Testis (tissue), 3 donors: ENCODE results near the gene NCK2. TPM values are rescaled to one million over a fixed set of nuclear protein-coding genes. Genes with fewer than 3 reads are reported as not detected.

Experiments
- DNase-seq: peaks from one replicate; pipeline ENCODE4 v3.0.0-alpha.2; 2019
- H3K27ac ChIP-seq, 2 donors: fragments of 200-600 bp; sonication (generic); one replicate each; pipeline ENCODE4 v1.5.1; 2019
- H3K27me3 ChIP-seq: fragments of 200-600 bp; sonication (generic); one replicate; pipeline ENCODE4 v1.5.1; 2019
- H3K36me3 ChIP-seq: fragments of 200-600 bp; sonication (generic); one replicate; pipeline ENCODE4 v1.5.1; 2017; ENCODE audit warnings: low read depth; ENCODE audit errors: missing control alignments
- H3K4me1 ChIP-seq: fragments of 200-600 bp; sonication (generic); one replicate; pipeline ENCODE4 v1.5.1; 2019
- H3K4me3 ChIP-seq, 2 donors: fragments of 200-600 bp; sonication (generic); one replicate each; pipeline ENCODE4 v1.5.1; 2017 to 2019
- H3K9me3 ChIP-seq: fragments of 200-600 bp; sonication (generic); one replicate; pipeline ENCODE4 v1.5.1; 2017
- CTCF ChIP-seq, 3 experiments: fragments of 450-650 bp in 2 of 3; fragments of 200-600 bp in 1 of 3; sonication (generic) in 1 of 3; IDR thresholded peaks; one replicate each; pipeline ENCODE4 v1.5.1; 2016 to 2019; ENCODE audit warnings: antibody characterized with exemption in 3 of 3, mild to moderate bottlenecking in 2 of 3, moderate library complexity in 1 of 3
- POLR2A ChIP-seq: fragments of 450-650 bp; IDR thresholded peaks from one replicate; pipeline ENCODE4 v1.6.1; 2017; ENCODE audit warnings: antibody characterized with exemption, mild to moderate bottlenecking, moderate library complexity
- WGBS, 2 donors: methylation state at CpG; one replicate each; pipeline ENCODE4 v1.1.5; 2018; 5-methylcytosine and 5-hydroxymethylcytosine counted together
- intact Hi-C: fragments of 100-400 bp; cut with DNase I; formaldehyde crosslinking; loops from one replicate; pipeline ENCODE4 v1.15.1; 2023; ENCODE audit warnings: low total_unique reads
- polyA plus RNA-seq: library from polyadenylated mRNA; stranded (reverse); fragments of 350-450 nt; fragmentation: Illumina TruSeq; extraction: RNeasy Lipid Tissue Mini Kit (QIAGEN cat#74804); gene quantifications from one replicate; pipeline ENCODE4 v1.2.3, GENCODE V29; 2014; ENCODE audit warnings: low read depth, low replicate concordance; ENCODE audit not compliant: insufficient read depth
- total RNA-seq, 2 donors: library from RNA; depleted of rRNA; stranded (reverse); fragments of >200 nt; gene quantifications; one replicate each; pipeline ENCODE4 v1.2.3, GENCODE V29; 2016

The NCK2 gene
- total and polyA plus RNA-seq, 3 donors from 2014 or later = 67.7 to 168 (median 105) TPM

GRCh38 chr2:105821428-105822125 is 76.9 kb downstream of the NCK2 start:
- intact Hi-C loops = no loop called here
- H3K4me3 ChIP-seq = no peak overlapping the region
- DNase-seq = no peak

GRCh38 chr2:105822186-105822585 is 77.5 kb downstream of the NCK2 start:
- 62 to 65% methylated on average over 7 of the region's 7 CpGs for WGBS, 2 donors
- H3K27me3 ChIP-seq = no peaks in the 10 kb centered on the region
- H3K36me3 ChIP-seq = no peaks in the 10 kb centered on the region
- H3K27ac ChIP-seq = no peak overlapping the region
- no peak for DNase-seq
- H3K9me3 ChIP-seq = no peaks in the 10 kb centered on the region
- no peak overlapping the region for H3K4me3 ChIP-seq
- H3K4me1 ChIP-seq = peaks cover 20% of the 10 kb centered on the region
- intact Hi-C loops = no loop called here
- TF ChIP-seq POLR2A (no peak), CTCF (IDR thresholded peaks at IDR 0.05) (no peak)

More at GRCh38 chr2:105821428-105822125, 76.9 kb downstream of the NCK2 start:
- H3K27me3 ChIP-seq = no peaks in the 10 kb centered on the region
- no peak overlapping the region for H3K27ac ChIP-seq
- H3K9me3 ChIP-seq = no peaks in the 10 kb centered on the region
- 76 to 81% methylated on average over 10 to 12 of the region's 12 CpGs for WGBS, 2 donors
- peaks cover 20% of the 10 kb centered on the region for H3K4me1 ChIP-seq
- H3K36me3 ChIP-seq = no peaks in the 10 kb centered on the region
- TF ChIP-seq POLR2A (no peak), CTCF (IDR thresholded peaks at IDR 0.05) (no peak)

GRCh38 chr2:105824446-105824845 is 79.7 kb downstream of the NCK2 start:
- Histone ChIP-seq H3K27me3 (no peaks in the 10 kb centered on the region), H3K36me3 (no peaks in the 10 kb centered on the region), H3K4me1 (peaks cover 20% of the 10 kb centered on the region), H3K9me3 (no peaks in the 10 kb centered on the region), H3K4me3 (no peak overlapping the region), H3K27ac (no peak overlapping the region)
- TF ChIP-seq POLR2A (no peak), CTCF (IDR thresholded peaks at IDR 0.05) (no peak)
- WGBS, 2 donors = 42 to 69% methylated on average over 9 of the region's 9 CpGs
- DNase-seq = no peak
- intact Hi-C loops = no loop called here

- intact Hi-C loops = no loop called here
- H3K4me3 ChIP-seq = no peak overlapping the region
- no peak overlapping the region for H3K27ac ChIP-seq
- peaks cover 13% of the 10 kb centered on the region for H3K4me1 ChIP-seq
- 64 to 80% methylated on average over 1 of the region's 1 CpG for WGBS, 2 donors
- DNase-seq = no peak
- no peaks in the 10 kb centered on the region for H3K36me3 ChIP-seq
- H3K9me3 ChIP-seq = no peaks in the 10 kb centered on the region
- no peaks in the 10 kb centered on the region for H3K27me3 ChIP-seq
- TF ChIP-seq CTCF (IDR thresholded peaks at IDR 0.05) (no peak), POLR2A (no peak)
Observed at GRCh38 chr2:105827351-105828096, 82.8 kb downstream of the NCK2 start.
